A549 (cell line): ENCODE results near the gene HLF. TPM values are rescaled to one million over a fixed set of nuclear protein-coding genes. Genes with fewer than 3 reads are reported as not detected.

Experiments used
- ATAC-seq, 2 experiments: fragments of 200-7000 bp in 1 of 2; fragments of >200 bp in 1 of 2; cut with Nextera tagmentation in 1 of 2; cut with Tn5 transposase in 1 of 2; 3 replicates each; pipeline versions ENCODE4 v1.8.0 to v1.9.1; 2018 to 2020; ENCODE audit warnings: mild to moderate bottlenecking in 1 of 2, moderate library complexity in 1 of 2
- CTCF ChIA-PET: fragments of 300-600 bp; sonication (Branson Sonifier 250); formaldehyde crosslinking; extraction: SDS; loops from one replicate; lab custom pipeline; 2021; ENCODE audit warnings: antibody characterized with exemption, inconsistent platforms; lab: Yijun Ruan, JAX
- POLR2A ChIA-PET: fragments of 350-600 bp; formaldehyde crosslinking; extraction: SDS; loops from one replicate; lab custom pipeline; 2021; ENCODE audit warnings: antibody characterized with exemption, inconsistent platforms; lab: Yijun Ruan, JAX
- DNase-seq, 2 experiments: peaks; one replicate each; pipeline versions ENCODE4 v3.0.0 to v3.0.0-alpha.2; 2011 to 2016; ENCODE audit warnings: low read depth in 1 of 2, low spot score in 1 of 2
- FAIRE-seq: peaks from 2 replicates; lab custom pipeline; 2011; peaks lifted over from hg19 to GRCh38; lab: Jason Lieb, UNC
- H3K27ac ChIP-seq, 2 experiments: fragments of >200 bp; sonication (Bioruptor Twin); formaldehyde crosslinking; 3 replicates each; pipeline ENCODE4 v1.5.1; 2016 to 2017
- H3K4me1 ChIP-seq: fragments of >200 bp; sonication (Bioruptor Twin); formaldehyde crosslinking; 3 replicates; pipeline ENCODE4 v1.6.1; 2016
- H3K4me2 ChIP-seq: fragments of >200 bp; sonication (Bioruptor Twin); formaldehyde crosslinking; 3 replicates; pipeline ENCODE4 v1.6.1; 2016
- H3K4me3 ChIP-seq: fragments of >200 bp; sonication (Bioruptor Twin); formaldehyde crosslinking; 3 replicates; pipeline ENCODE4 v1.5.1; 2016
- H3K9me3 ChIP-seq: fragments of >200 bp; sonication (Bioruptor Twin); formaldehyde crosslinking; 3 replicates; pipeline ENCODE4 v1.6.1; 2016
- BHLHE40 ChIP-seq: IDR thresholded peaks from 2 replicates; pipeline ENCODE4 v1.6.1; 2012; ENCODE audit warnings: low read depth, low read length, inconsistent platforms
- CBX2 ChIP-seq: fragments of 200-600 bp; sonication (generic); IDR thresholded peaks from 2 replicates; pipeline ENCODE4 v1.6.1; 2016; ENCODE audit warnings: low read depth, mild to moderate bottlenecking, borderline replicate concordance
- EHF ChIP-seq: fragments of 250-450 bp; sonication (Bioruptor Pico); IDR thresholded peaks from 2 replicates; pipeline ENCODE4 v1.5.0; 2020; ENCODE audit warnings: mild to moderate bottlenecking
- EP300 ChIP-seq, 2 experiments: fragments of >200 bp; sonication (Bioruptor Twin); formaldehyde crosslinking; IDR thresholded peaks; 2 replicates in 1 of 2; 3 replicates in 1 of 2; pipeline ENCODE4 v1.6.1; 2016 to 2017
- ESRRA ChIP-seq: fragments of 150-350 bp; IDR thresholded peaks from 2 replicates; pipeline ENCODE4 v1.6.1; 2014; ENCODE audit warnings: mild to moderate bottlenecking, low read length, borderline replicate concordance
- FOSB ChIP-seq: fragments of 250-450 bp; sonication (Bioruptor Pico); IDR thresholded peaks from 2 replicates; pipeline ENCODE4 v1.5.0; 2020; ENCODE audit warnings: mild to moderate bottlenecking, moderate library complexity
- HDAC2 ChIP-seq: fragments of 200-600 bp; sonication (generic); IDR thresholded peaks from 2 replicates; pipeline ENCODE4 v1.6.1; 2016
- HOXB5 ChIP-seq: fragments of 250-450 bp; sonication (Bioruptor Pico); IDR thresholded peaks from 2 replicates; pipeline ENCODE4 v1.5.0; 2020; ENCODE audit warnings: mild to moderate bottlenecking, moderate library complexity
- KDM5A ChIP-seq: fragments of 200-600 bp; sonication (generic); IDR thresholded peaks from 2 replicates; pipeline ENCODE4 v1.6.1; 2016; ENCODE audit warnings: antibody characterized with exemption, mild to moderate bottlenecking
- MAZ ChIP-seq: fragments of 150-350 bp; IDR thresholded peaks from 2 replicates; pipeline ENCODE4 v1.6.1; 2014; ENCODE audit warnings: antibody characterized with exemption, low read depth, low read length, borderline replicate concordance
- MYC ChIP-seq: IDR thresholded peaks from 2 replicates; pipeline ENCODE4 v1.6.1; 2012; ENCODE audit warnings: mild to moderate bottlenecking, inconsistent platforms, low read length, improper control_type of control experiment, borderline replicate concordance
- NR3C1 ChIP-seq: fragments of >200 bp; sonication (Bioruptor Twin); formaldehyde crosslinking; IDR thresholded peaks from 3 replicates; pipeline ENCODE4 v1.6.1; 2017
- PHF8 ChIP-seq: fragments of 200-600 bp; sonication (generic); IDR thresholded peaks from 2 replicates; pipeline ENCODE4 v1.6.1; 2016; ENCODE audit warnings: low read depth, mild to moderate bottlenecking, antibody characterized with exemption, moderate library complexity, borderline replicate concordance
- POLR2A ChIP-seq: IDR thresholded peaks from 2 replicates; pipeline ENCODE4 v1.6.1; 2012; ENCODE audit warnings: mild to moderate bottlenecking, low read length
- POLR2AphosphoS2 ChIP-seq: conservative IDR thresholded peaks from 2 replicates; pipeline ENCODE4 v1.6.1; 2012; ENCODE audit warnings: low read length, improper control_type of control experiment, inconsistent platforms
- RAD21 ChIP-seq, 2 experiments: fragments of >200 bp in 1 of 2; sonication (Bioruptor Twin) in 1 of 2; formaldehyde crosslinking in 1 of 2; IDR thresholded peaks in 1 of 2; conservative IDR thresholded peaks in 1 of 2; 2 replicates in 1 of 2; 3 replicates in 1 of 2; pipeline ENCODE4 v1.6.1; 2012 to 2018; ENCODE audit warnings: inconsistent platforms in 1 of 2
- RARB ChIP-seq: fragments of 250-450 bp; sonication (Bioruptor Pico); IDR thresholded peaks from 2 replicates; pipeline ENCODE4 v1.8.0; 2021; ENCODE audit warnings: mild to moderate bottlenecking, moderate library complexity
- ZNF302 ChIP-seq: fragments of 250-450 bp; sonication (Bioruptor Pico); IDR thresholded peaks from 2 replicates; pipeline ENCODE4 v1.9.0; 2021; ENCODE audit warnings: inconsistent platforms, mild to moderate bottlenecking, moderate library complexity
- ZSCAN20 ChIP-seq: fragments of 250-450 bp; sonication (Bioruptor Pico); IDR thresholded peaks from 2 replicates; pipeline ENCODE4 v1.8.0; 2022; ENCODE audit warnings: mild to moderate bottlenecking, moderate library complexity
- WGBS: methylation state at CpG from one replicate; pipeline ENCODE4 v1.1.6; 2017; ENCODE audit errors: missing lambda C conversion rate; 5-methylcytosine and 5-hydroxymethylcytosine counted together
- polyA plus RNA-seq, 4 experiments: library from polyadenylated mRNA; depleted of rRNA in 3 of 4; stranded (reverse); fragments of >200 nt; fragmentation: RNase III in 1 of 4; extraction: RNeasy Plus Mini Kit Qiagen cat#74134 plus additional on column Dnase treatment in 1 of 4; gene quantifications; 2 replicates in 3 of 4; 3 replicates in 1 of 4; pipeline ENCODE4 v1.2.3, GENCODE V29; 2011 to 2017
- TF ChIP-seq, protein P1 (sequence below): fragments of 250-450 bp; sonication (Bioruptor Pico); IDR thresholded peaks from 2 replicates; pipeline ENCODE4 v1.5.0; 2020; ENCODE audit warnings: low read depth, mild to moderate bottlenecking, moderate library complexity
- TF ChIP-seq, protein P2 (sequence below): IDR thresholded peaks from 2 replicates; pipeline ENCODE4 v1.6.1; 2012
- TF ChIP-seq, protein P3 (sequence below): fragments of 450-650 bp; IDR thresholded peaks from 2 replicates; pipeline ENCODE4 v1.6.1; 2014; ENCODE audit warnings: antibody characterized with exemption
- TF ChIP-seq, protein P4 (sequence below): IDR thresholded peaks from 2 replicates; pipeline ENCODE4 v1.6.1; 2012

HLF gene
- polyA plus RNA-seq, 2 of the 4 experiments (the other 2 are of a cell fraction) = 0.35 to 1.0 TPM

DNA sequence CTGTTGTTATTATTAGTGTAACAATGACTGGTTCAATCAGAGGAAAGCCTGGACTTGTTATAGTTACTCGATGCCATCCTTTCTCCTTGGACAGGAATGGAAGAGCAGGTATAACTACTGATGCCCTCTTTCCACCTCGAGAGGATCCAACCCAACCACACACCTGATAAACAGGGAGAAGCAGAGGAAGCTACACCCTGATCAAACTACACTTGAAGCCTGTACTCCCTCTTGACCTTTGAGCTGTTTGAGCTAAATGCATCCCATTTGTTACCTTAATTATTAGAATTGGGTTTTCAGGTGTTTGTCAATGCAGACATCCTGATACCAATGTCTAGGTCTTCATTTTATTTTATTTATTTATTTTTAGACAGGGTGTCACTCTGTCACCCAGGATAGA lies 23.7 kb upstream of the HLF start:
- POLR2A ChIA-PET = no interaction called here
- Histone ChIP-seq H3K4me2 (no peak overlapping the region), H3K9me3 (no peaks in the 10 kb centered on the region), H3K27ac (no peak overlapping the region), H3K4me1 (peaks cover 12% of the 10 kb centered on the region; the same call in 2 of the 3 replicates), H3K4me3 (no peak overlapping the region)
- FAIRE-seq (no peak), DNase-seq (no peak), ATAC-seq (no peak)
- CTCF ChIA-PET = interaction anchor here (1.6 to 3.2 kb wide), 2 partner anchors 9 to 11 kb away, joined by 3 to 11 read pairs; no protein-coding TSS in a partner anchor
- WGBS = 7% methylated on average over 2 of the region's 2 CpGs
- TF ChIP-seq HOXB5 (CRISPR knock-in tag) = no peak
- TF ChIP-seq ZNF302 (CRISPR knock-in tag) = no peak
- TF ChIP-seq ZSCAN20 (CRISPR knock-in tag) = no peak
- no peak for TF ChIP-seq POLR2A
- no peak for TF ChIP-seq FOSB (CRISPR knock-in tag)
- no peak for TF ChIP-seq PHF8
- TF ChIP-seq RARB (CRISPR knock-in tag) = no peak
- no peak for TF ChIP-seq HDAC2
- no peak for TF ChIP-seq POLR2AphosphoS2
- TF ChIP-seq CBX2 = no peak
- TF ChIP-seq MAZ = no peak
- TF ChIP-seq, protein P1, sequence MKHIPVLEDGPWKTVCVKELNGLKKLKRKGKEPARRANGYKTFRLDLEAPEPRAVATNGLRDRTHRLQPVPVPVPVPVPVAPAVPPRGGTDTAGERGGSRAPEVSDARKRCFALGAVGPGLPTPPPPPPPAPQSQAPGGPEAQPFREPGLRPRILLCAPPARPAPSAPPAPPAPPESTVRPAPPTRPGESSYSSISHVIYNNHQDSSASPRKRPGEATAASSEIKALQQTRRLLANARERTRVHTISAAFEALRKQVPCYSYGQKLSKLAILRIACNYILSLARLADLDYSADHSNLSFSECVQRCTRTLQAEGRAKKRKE (CRISPR knock-in tag) = no peak
- TF ChIP-seq, protein P2, sequence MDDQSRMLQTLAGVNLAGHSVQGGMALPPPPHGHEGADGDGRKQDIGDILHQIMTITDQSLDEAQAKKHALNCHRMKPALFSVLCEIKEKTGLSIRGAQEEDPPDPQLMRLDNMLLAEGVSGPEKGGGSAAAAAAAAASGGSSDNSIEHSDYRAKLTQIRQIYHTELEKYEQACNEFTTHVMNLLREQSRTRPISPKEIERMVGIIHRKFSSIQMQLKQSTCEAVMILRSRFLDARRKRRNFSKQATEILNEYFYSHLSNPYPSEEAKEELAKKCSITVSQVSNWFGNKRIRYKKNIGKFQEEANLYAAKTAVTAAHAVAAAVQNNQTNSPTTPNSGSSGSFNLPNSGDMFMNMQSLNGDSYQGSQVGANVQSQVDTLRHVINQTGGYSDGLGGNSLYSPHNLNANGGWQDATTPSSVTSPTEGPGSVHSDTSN = no peak
- TF ChIP-seq, protein P3, sequence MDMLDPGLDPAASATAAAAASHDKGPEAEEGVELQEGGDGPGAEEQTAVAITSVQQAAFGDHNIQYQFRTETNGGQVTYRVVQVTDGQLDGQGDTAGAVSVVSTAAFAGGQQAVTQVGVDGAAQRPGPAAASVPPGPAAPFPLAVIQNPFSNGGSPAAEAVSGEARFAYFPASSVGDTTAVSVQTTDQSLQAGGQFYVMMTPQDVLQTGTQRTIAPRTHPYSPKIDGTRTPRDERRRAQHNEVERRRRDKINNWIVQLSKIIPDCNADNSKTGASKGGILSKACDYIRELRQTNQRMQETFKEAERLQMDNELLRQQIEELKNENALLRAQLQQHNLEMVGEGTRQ = no peak
- no peak for TF ChIP-seq NR3C1
- no peak for TF ChIP-seq KDM5A
- no peak for TF ChIP-seq BHLHE40
- TF ChIP-seq RAD21 (conservative IDR thresholded peaks at IDR 0.05 in 1 of 2, IDR thresholded peaks at IDR 0.05 in 1 of 2) = no peak

DNA sequence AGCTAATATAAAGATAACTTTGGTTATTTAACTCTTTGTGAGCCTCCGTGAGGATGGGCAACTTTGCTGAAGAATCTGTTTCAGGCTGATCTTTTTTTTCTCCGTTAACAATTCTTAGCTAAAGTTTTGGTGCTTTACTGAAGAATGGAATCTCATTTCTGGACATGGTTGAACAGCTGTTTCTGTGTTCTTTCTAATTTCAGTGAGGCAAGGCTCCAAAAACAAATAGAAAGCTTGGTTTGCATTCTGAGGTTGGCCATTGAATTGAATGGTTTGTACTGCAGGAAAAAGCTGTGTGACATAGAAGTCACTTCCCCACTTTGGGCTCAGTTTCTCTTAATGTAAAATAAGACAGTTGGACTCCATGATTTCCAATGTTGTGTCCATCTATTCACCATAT lies 22.3 kb upstream of the HLF start:
- ChIA-PET CTCF (interaction anchor here (1.5 to 3.2 kb wide), 4 partner anchors 10 to 52 kb away, joined by 4 to 11 read pairs (median 4); no protein-coding TSS in a partner anchor), POLR2A (no interaction called here)
- WGBS = 35% methylated on average over 2 of the region's 2 CpGs
- Histone ChIP-seq H3K4me1 (peaks cover 12% of the 10 kb centered on the region; the same call in 2 of the 3 replicates), H3K27ac (no peak overlapping the region), H3K4me3 (no peak overlapping the region), H3K9me3 (peaks cover 5% of the 10 kb centered on the region)
- ATAC-seq (no peak), FAIRE-seq (no peak), DNase-seq (no peak)
- TF ChIP-seq EP300 (IDR thresholded peaks at IDR 0.05) (no peak), MYC (no peak), EHF (CRISPR knock-in tag) (no peak), POLR2A (no peak), NR3C1 (no peak), ESRRA (no peak)
- TF ChIP-seq, protein P4, sequence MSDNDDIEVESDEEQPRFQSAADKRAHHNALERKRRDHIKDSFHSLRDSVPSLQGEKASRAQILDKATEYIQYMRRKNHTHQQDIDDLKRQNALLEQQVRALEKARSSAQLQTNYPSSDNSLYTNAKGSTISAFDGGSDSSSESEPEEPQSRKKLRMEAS = no peak
- TF ChIP-seq, protein P3 = no peak
- TF ChIP-seq, all 56 proteins: peak for 0
- H3K4me2 ChIP-seq = no peak overlapping the region
